Stimulated activated CD8-positive, alpha-beta memory T cell treated with anti-CD3 and anti-CD28 coated beads, Interleukin-12 subunit alpha, Interleukin-12 subunit beta, amount 100 ng/mL, for 1 hour (primary cell): Measurements from ENCODE around the gene PON3.

Experiments used
- DNase-seq: peaks from one replicate; pipeline ENCODE4 v3.0.0-alpha.2; 2020; ENCODE audit warnings: low read depth

The PON3 gene

GRCh38 chr7:95396136-95397032 lies at the start of gene PON3:
Gene PON3 (minus strand): TSS chr7:95396375. CDS start chr7:95396350, 25 bp downstream.
- DNase-seq = no peak

- no peak for DNase-seq
Observed at GRCh38 chr7:95444796-95445195, 48.6 kb upstream of the PON3 start.

- DNase-seq = no peak
Observed at GRCh38 chr7:95441042-95441823, 45.1 kb upstream of the PON3 start.

- DNase-seq = no peak
Observed at GRCh38 chr7:95440394-95441038, 44.3 kb upstream of the PON3 start.

GRCh38 chr7:95436407-95436806 lies 40.2 kb upstream of the PON3 start:
- DNase-seq = no peak

- DNase-seq = no peak
Observed at GRCh38 chr7:95435422-95435780, 39.2 kb upstream of the PON3 start.

GRCh38 chr7:95434557-95435421 lies 38.6 kb upstream of the PON3 start, which contains the start of gene PON2:
Gene PON2 (minus strand): TSS chr7:95435028. CDS start chr7:95434951, 77 bp downstream.
- no peak for DNase-seq

GRCh38 chr7:95433952-95434556 lies 37.9 kb upstream of the PON3 start:
- DNase-seq = no peak

GRCh38 chr7:95433129-95433528 lies 37.0 kb upstream of the PON3 start:
- no peak for DNase-seq

GRCh38 chr7:95432606-95433005 lies 36.4 kb upstream of the PON3 start:
- no peak for DNase-seq

GRCh38 chr7:95430864-95431263 lies 34.7 kb upstream of the PON3 start:
- DNase-seq = no peak

- DNase-seq = no peak
Observed at GRCh38 chr7:95429241-95429990, 33.2 kb upstream of the PON3 start.

- no peak for DNase-seq
Observed at GRCh38 chr7:95427914-95428516, 31.8 kb upstream of the PON3 start.

GRCh38 chr7:95427166-95427565 lies 31.0 kb upstream of the PON3 start:
- no peak for DNase-seq

- no peak for DNase-seq
Observed at GRCh38 chr7:95425694-95426093, 29.5 kb upstream of the PON3 start.

GRCh38 chr7:95424716-95425115 lies 28.5 kb upstream of the PON3 start:
- no peak for DNase-seq

GRCh38 chr7:95421847-95422444 lies 25.8 kb upstream of the PON3 start:
- no peak for DNase-seq

GRCh38 chr7:95421000-95421846 lies 25.0 kb upstream of the PON3 start:
- no peak for DNase-seq

GRCh38 chr7:95412075-95412474 lies 15.9 kb upstream of the PON3 start:
- no peak for DNase-seq
